ENCODE measurements around the gene NEB.

- TF ChIP-seq CTCF (IDR thresholded peaks at IDR 0.05) (no peak), POLR2AphosphoS5 (IDR thresholded peaks at IDR 0.05) (no peak), POLR2A (IDR thresholded peaks at IDR 0.05) (no peak)
Observed at GRCh38 chr2:151459358-151459757, 274.9 kb downstream of the NEB start.
